ENCODE results near the gene UBXN4. TPM values are rescaled to one million over a fixed set of nuclear protein-coding genes. Genes with fewer than 3 reads are reported as not detected.

Gene UBXN4
- total RNA-seq, 1 donor from 2014 or later: 58.1 TPM

DNA sequence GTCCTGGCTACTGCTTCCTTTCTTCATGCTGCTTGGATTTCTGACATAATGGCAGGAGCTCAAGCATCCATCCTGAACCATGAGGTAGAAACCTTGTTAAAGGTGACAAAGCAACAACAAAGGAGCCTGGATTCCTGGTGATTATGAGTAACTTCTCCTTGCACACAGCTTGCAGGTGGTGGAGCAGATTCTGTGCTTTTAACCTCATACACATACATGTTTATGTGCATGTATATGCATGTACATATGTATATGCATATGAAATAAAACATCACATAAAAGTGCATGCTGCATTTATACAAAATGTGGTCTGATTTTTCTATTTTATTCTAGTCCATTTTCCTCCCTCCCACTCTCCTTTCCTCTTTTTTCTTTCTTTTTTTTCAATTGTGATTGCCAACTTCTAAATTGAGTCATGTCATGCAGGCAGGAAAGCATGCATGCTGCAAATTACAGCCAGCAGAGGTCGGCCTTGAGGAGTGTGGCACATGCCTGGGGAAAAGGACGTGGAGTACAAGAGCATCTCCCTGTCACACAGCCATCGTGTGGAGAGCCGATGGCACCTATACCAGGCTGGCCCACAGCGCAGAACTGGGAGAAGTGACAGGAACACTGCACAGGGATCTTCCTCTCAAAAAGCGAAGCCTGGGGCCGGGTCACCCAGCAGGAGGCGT lies 77.4 kb downstream of the UBXN4 start:
- Histone ChIP-seq H3K27me3 (ENCODE audit: low read depth) (no peaks in the 10 kb centered on the region), H3K9me3 (replicated peaks) (peaks cover 25% of the 10 kb centered on the region), H3K27ac (replicated peaks) (no peak overlapping the region), H3K36me3 (no peaks in the 10 kb centered on the region), H3K4me1 (no peaks in the 10 kb centered on the region), H3K4me3 (no peak overlapping the region)
- intact Hi-C loops (cut with micrococcal nuclease): no loop called here
- no peak for DNase-seq
- TF ChIP-seq CTCF (IDR thresholded peaks at IDR 0.05; ENCODE audit: borderline replicate concordance): no peak

- no peak for TF ChIP-seq CTCF (IDR thresholded peaks at IDR 0.05; ENCODE audit: borderline replicate concordance)
- no peak for DNase-seq
- Histone ChIP-seq H3K27me3 (ENCODE audit: low read depth) (no peaks in the 10 kb centered on the region), H3K4me1 (no peaks in the 10 kb centered on the region), H3K27ac (replicated peaks) (no peak overlapping the region), H3K9me3 (replicated peaks) (peaks cover 25% of the 10 kb centered on the region), H3K36me3 (no peaks in the 10 kb centered on the region), H3K4me3 (no peak overlapping the region)
- intact Hi-C loops (cut with micrococcal nuclease): no loop called here
Observed at GRCh38 chr2:135820003-135820618, 78.5 kb downstream of the UBXN4 start.

GRCh38 chr2:135821190-135821589 lies 79.5 kb downstream of the UBXN4 start:
- TF ChIP-seq CTCF (IDR thresholded peaks at IDR 0.05; ENCODE audit: borderline replicate concordance): no peak
- no peak for DNase-seq
- peaks cover 25% of the 10 kb centered on the region for H3K9me3 ChIP-seq (replicated peaks)
- H3K4me3 ChIP-seq: no peak overlapping the region
- H3K27ac ChIP-seq (replicated peaks): no peak overlapping the region
- H3K36me3 ChIP-seq: no peaks in the 10 kb centered on the region
- no peaks in the 10 kb centered on the region for H3K4me1 ChIP-seq
- no peaks in the 10 kb centered on the region for H3K27me3 ChIP-seq (ENCODE audit: low read depth)
- intact Hi-C loops (cut with micrococcal nuclease): no loop called here

DNA sequence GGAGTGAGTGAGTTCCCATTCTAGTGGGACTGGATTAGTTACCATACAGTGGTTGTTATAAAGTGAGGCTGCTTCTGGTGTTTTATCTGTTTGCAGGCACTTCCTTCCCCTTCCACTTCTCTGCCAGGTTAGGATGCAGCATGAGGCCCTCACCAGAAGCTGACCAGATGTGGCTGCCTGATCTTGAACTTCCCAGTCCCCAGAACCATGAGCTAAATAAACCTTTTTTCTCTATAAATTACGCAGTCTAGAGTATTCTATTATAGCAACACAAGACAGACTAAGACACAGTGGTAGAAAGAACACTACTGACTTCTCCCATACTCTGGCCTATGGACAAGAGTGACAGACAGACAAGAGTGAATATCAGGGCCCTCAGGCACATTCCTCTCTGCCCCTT lies 81.2 kb downstream of the UBXN4 start:
- DNase-seq: no peak
- intact Hi-C loops (cut with micrococcal nuclease): no loop called here
- no peaks in the 10 kb centered on the region for H3K27me3 ChIP-seq (ENCODE audit: low read depth)
- no peaks in the 10 kb centered on the region for H3K4me1 ChIP-seq
- H3K4me3 ChIP-seq: no peak overlapping the region
- TF ChIP-seq CTCF (IDR thresholded peaks at IDR 0.05; ENCODE audit: borderline replicate concordance): no peak
- H3K9me3 ChIP-seq (replicated peaks): peaks cover 25% of the 10 kb centered on the region
- H3K27ac ChIP-seq (replicated peaks): no peak overlapping the region
- H3K36me3 ChIP-seq: no peaks in the 10 kb centered on the region

DNA sequence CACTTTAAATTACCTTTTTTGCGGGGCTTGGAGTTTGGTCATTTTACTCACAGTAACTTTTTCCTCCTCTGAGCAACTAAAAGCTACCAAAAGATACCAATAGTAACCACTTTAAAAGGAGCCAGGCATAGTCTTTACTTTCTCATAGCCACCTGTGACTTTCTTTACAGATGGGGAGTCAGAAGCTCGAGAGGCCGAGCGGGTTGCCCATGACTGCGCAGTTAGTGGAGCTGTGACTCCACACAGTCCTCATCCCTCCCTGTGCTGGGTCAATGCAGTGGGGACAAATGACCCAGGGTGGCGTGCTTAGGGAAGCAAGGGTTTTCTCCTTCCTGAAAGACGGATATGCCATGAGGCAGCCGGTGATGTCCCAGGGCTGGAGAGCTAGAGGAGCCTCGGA lies 83.5 kb downstream of the UBXN4 start:
- Histone ChIP-seq H3K36me3 (no peaks in the 10 kb centered on the region), H3K27me3 (ENCODE audit: low read depth) (no peaks in the 10 kb centered on the region), H3K9me3 (replicated peaks) (peaks cover 19% of the 10 kb centered on the region), H3K4me3 (no peak overlapping the region), H3K27ac (replicated peaks) (peak overlapping the region; percentile 34), H3K4me1 (no peaks in the 10 kb centered on the region)
- DNase-seq: no peak
- TF ChIP-seq CTCF (IDR thresholded peaks at IDR 0.05; ENCODE audit: borderline replicate concordance): no peak
- intact Hi-C loops (cut with micrococcal nuclease): no loop called here

Data from left ventricle myocardium inferior (tissue), 1 donor.